GM12892 (cell line): ENCODE data around the gene BRINP3.

Experiments used
- POLR2A ChIP-seq: IDR thresholded peaks from 2 replicates; pipeline ENCODE4 v1.6.1; 2011; ENCODE audit warnings: low read depth, low read length, control low read depth
- TAF1 ChIP-seq: IDR thresholded peaks from 2 replicates; pipeline ENCODE4 v1.6.1; 2011; ENCODE audit warnings: low read depth, mild to moderate bottlenecking, control low read depth, low read length, borderline replicate concordance

DNA sequence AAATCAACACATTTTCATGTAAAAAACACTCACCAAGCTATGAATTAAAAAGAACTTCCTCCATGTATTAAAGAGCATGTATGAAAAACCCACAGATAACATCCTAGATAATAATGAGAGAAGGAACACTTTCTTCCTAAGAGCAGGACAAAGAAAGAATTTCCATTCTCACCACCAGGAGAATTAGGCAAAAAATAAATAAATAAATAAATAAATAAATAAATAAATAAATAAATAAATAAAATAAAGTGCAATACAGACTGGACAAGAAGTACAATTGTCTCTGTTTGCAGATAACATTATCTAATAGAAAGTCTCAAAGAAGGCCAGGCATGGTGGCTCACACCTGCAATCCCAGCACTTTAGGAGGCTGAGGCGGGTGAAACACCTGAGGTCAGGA is 218.2 kb downstream of the BRINP3 start:
- no peak for TF ChIP-seq POLR2A
- no peak for TF ChIP-seq TAF1
